HEK293 (cell line): ENCODE data around the gene GALNT13.

Experiments
- ATF2 ChIP-seq: fragments of 450-650 bp; formaldehyde crosslinking; IDR thresholded peaks from 2 replicates; pipeline ENCODE4 v1.5.1; 2016; ENCODE audit warnings: missing biosample characterization, missing genetic modification characterization, low read depth
- KLF9 ChIP-seq: fragments of 450-650 bp; formaldehyde crosslinking; IDR thresholded peaks from 2 replicates; pipeline ENCODE4 v1.5.1; 2016; ENCODE audit warnings: missing biosample characterization, missing genetic modification characterization, low read depth
- OVOL3 ChIP-seq: fragments of 450-650 bp; formaldehyde crosslinking; IDR thresholded peaks from 2 replicates; pipeline ENCODE4 v1.5.1; 2016; ENCODE audit warnings: missing biosample characterization, missing genetic modification characterization
- REPIN1 ChIP-seq: fragments of 450-650 bp; formaldehyde crosslinking; IDR thresholded peaks from 2 replicates; pipeline ENCODE4 v1.5.1; 2017; ENCODE audit warnings: missing biosample characterization, missing genetic modification characterization, low read depth
- TSHZ1 ChIP-seq: fragments of 450-650 bp; formaldehyde crosslinking; IDR thresholded peaks from 2 replicates; pipeline ENCODE4 v1.5.1; 2016; ENCODE audit warnings: missing biosample characterization, missing genetic modification characterization, borderline replicate concordance
- ZBTB11 ChIP-seq: fragments of 450-650 bp; formaldehyde crosslinking; conservative IDR thresholded peaks from 2 replicates; pipeline ENCODE4 v1.5.1; 2016; ENCODE audit warnings: low read depth, missing biosample characterization, missing genetic modification characterization
- ZBTB26 ChIP-seq: fragments of 450-650 bp; formaldehyde crosslinking; optimal IDR thresholded peaks from 2 replicates; pipeline ENCODE3; 2016; ENCODE audit warnings: missing biosample characterization, mild to moderate bottlenecking, missing genetic modification characterization
- ZBTB48 ChIP-seq: fragments of 450-650 bp; formaldehyde crosslinking; IDR thresholded peaks from 2 replicates; pipeline ENCODE4 v1.5.1; 2016; ENCODE audit warnings: missing biosample characterization, missing genetic modification characterization
- ZBTB49 ChIP-seq: fragments of 450-650 bp; formaldehyde crosslinking; IDR thresholded peaks from 2 replicates; pipeline ENCODE4 v1.5.1; 2016; ENCODE audit warnings: missing biosample characterization, missing genetic modification characterization, low read depth
- ZNF10 ChIP-seq: fragments of 450-650 bp; formaldehyde crosslinking; IDR thresholded peaks from 2 replicates; pipeline ENCODE4 v1.5.1; 2017; ENCODE audit warnings: missing biosample characterization, missing genetic modification characterization
- ZNF510 ChIP-seq: fragments of 450-650 bp; formaldehyde crosslinking; IDR thresholded peaks from 2 replicates; pipeline ENCODE4 v1.5.1; 2018; ENCODE audit warnings: mild to moderate bottlenecking, missing genetic modification characterization, missing biosample characterization; ENCODE audit not compliant: insufficient replicate concordance
- ZNF518A ChIP-seq: fragments of 450-650 bp; formaldehyde crosslinking; conservative IDR thresholded peaks from 2 replicates; pipeline ENCODE4 v1.5.1; 2016; ENCODE audit warnings: low read depth, missing biosample characterization, missing genetic modification characterization
- ZNF548 ChIP-seq: fragments of 450-650 bp; formaldehyde crosslinking; IDR thresholded peaks from 2 replicates; pipeline ENCODE4 v1.5.1; 2016; ENCODE audit warnings: missing biosample characterization, missing genetic modification characterization
- ZNF701 ChIP-seq: fragments of 450-650 bp; formaldehyde crosslinking; IDR thresholded peaks from 2 replicates; pipeline ENCODE4 v1.5.1; 2016; ENCODE audit warnings: missing biosample characterization, missing genetic modification characterization
- ZNF776 ChIP-seq: fragments of 450-650 bp; formaldehyde crosslinking; IDR thresholded peaks from 2 replicates; pipeline ENCODE4 v1.5.0; 2017; ENCODE audit warnings: missing biosample characterization, missing genetic modification characterization, borderline replicate concordance
- ZNF777 ChIP-seq: fragments of 450-650 bp; formaldehyde crosslinking; IDR thresholded peaks from 2 replicates; pipeline ENCODE4 v1.5.1; 2017; ENCODE audit warnings: missing biosample characterization, missing genetic modification characterization, borderline replicate concordance

Gene GALNT13

GRCh38 chr2:153871231-153872221 is at the start of gene GALNT13 (continued):
- no peak for TF ChIP-seq ZBTB49 (tag by site-specific recombination)
- peak; percentile 57; the same call in 1 of the 2 replicates for TF ChIP-seq ZBTB48
- no peak for TF ChIP-seq ZNF510 (tag by site-specific recombination)
- TF ChIP-seq ZBTB11: no peak
- no peak for TF ChIP-seq OVOL3 (tag by site-specific recombination)
- TF ChIP-seq ZNF776 (tag by site-specific recombination): no peak
- TF ChIP-seq REPIN1: no peak
- no peak for TF ChIP-seq ZNF701 (tag by site-specific recombination)
- no peak for TF ChIP-seq TSHZ1 (tag by site-specific recombination)
- TF ChIP-seq ZNF548: no peak
- TF ChIP-seq KLF9: no peak
- TF ChIP-seq ZNF518A: no peak
- TF ChIP-seq ZNF777 (tag by site-specific recombination): peak; percentile 91
- TF ChIP-seq ZNF10 (tag by site-specific recombination): no peak
- TF ChIP-seq ZBTB26: peak; percentile 51
- TF ChIP-seq ATF2 (tag by site-specific recombination): no peak
